Measurements from ENCODE around the gene NTRK1. TPM values are rescaled to one million over a fixed set of nuclear protein-coding genes. Genes with fewer than 3 reads are reported as not detected.

Gene NTRK1
- polyA plus RNA-seq, 1 experiment: not detected

- CTCF ChIA-PET: no interaction called here
- no peaks in the 10 kb centered on the region for H3K27me3 ChIP-seq (ENCODE audit: control insufficient read depth, insufficient read depth, low read length)
These were observed 45.7 kb downstream of the NTRK1 start for GRCh38 chr1:156906206-156906906.

GRCh38 chr1:156908541-156908940, 47.9 kb downstream of the NTRK1 start:
- Histone ChIP-seq H3K9me3 (ENCODE audit: control insufficient read depth, insufficient read depth, low read length) (peaks cover 9% of the 10 kb centered on the region), H3K4me3 (ENCODE audit: low read depth, low read length) (no peak overlapping the region), H3K27ac (ENCODE audit: low read depth, low read length) (no peak overlapping the region), H3K27me3 (ENCODE audit: control insufficient read depth, insufficient read depth, low read length) (no peaks in the 10 kb centered on the region)
- TF ChIP-seq, protein P1, sequence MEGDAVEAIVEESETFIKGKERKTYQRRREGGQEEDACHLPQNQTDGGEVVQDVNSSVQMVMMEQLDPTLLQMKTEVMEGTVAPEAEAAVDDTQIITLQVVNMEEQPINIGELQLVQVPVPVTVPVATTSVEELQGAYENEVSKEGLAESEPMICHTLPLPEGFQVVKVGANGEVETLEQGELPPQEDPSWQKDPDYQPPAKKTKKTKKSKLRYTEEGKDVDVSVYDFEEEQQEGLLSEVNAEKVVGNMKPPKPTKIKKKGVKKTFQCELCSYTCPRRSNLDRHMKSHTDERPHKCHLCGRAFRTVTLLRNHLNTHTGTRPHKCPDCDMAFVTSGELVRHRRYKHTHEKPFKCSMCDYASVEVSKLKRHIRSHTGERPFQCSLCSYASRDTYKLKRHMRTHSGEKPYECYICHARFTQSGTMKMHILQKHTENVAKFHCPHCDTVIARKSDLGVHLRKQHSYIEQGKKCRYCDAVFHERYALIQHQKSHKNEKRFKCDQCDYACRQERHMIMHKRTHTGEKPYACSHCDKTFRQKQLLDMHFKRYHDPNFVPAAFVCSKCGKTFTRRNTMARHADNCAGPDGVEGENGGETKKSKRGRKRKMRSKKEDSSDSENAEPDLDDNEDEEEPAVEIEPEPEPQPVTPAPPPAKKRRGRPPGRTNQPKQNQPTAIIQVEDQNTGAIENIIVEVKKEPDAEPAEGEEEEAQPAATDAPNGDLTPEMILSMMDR (IDR thresholded peaks at IDR 0.05; ENCODE audit: low read depth, low read length): no peak
- DNase-seq (ENCODE audit: low read depth, low spot score): no peak
- POLR2A ChIA-PET: no interaction called here
- CTCF ChIA-PET: interaction anchor here (0.7 to 1.3 kb wide), 3 partner anchors 8 to 29 kb away, joined by 3 to 6 read pairs (median 4); no protein-coding TSS in a partner anchor

More at GRCh38 chr1:156906206-156906906, 45.7 kb downstream of the NTRK1 start:
- H3K9me3 ChIP-seq (ENCODE audit: control insufficient read depth, insufficient read depth, low read length): peaks cover 9% of the 10 kb centered on the region
- no peak for DNase-seq (ENCODE audit: low read depth, low spot score)
- H3K4me3 ChIP-seq (ENCODE audit: low read depth, low read length): no peak overlapping the region
- TF ChIP-seq, protein P1 (IDR thresholded peaks at IDR 0.05; ENCODE audit: low read depth, low read length): no peak
- H3K27ac ChIP-seq (ENCODE audit: low read depth, low read length): no peak overlapping the region
- POLR2A ChIA-PET: no interaction called here

DNA sequence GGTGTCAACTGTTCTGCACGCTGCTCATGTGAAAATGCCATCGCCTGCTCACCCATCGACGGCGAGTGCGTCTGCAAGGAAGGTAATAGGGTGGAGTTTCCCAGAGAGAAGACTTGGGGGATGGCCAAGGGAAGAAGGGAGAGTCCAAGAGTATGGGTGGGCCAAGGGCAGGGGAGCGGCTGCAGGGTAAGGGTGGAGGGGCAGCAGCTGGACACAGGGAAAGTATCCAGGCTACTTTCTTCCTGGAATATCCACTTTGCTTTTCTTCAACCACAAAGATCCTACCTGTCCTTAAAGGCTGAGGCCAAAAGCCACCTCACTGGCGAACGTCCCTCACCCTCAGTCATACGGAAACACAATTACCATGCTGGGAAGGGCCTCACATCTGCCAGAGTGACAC, 48.3 kb downstream of the NTRK1 start:
- TF ChIP-seq, protein P1 (IDR thresholded peaks at IDR 0.05; ENCODE audit: low read depth, low read length): no peak
- Histone ChIP-seq H3K4me3 (ENCODE audit: low read depth, low read length) (no peak overlapping the region), H3K27ac (ENCODE audit: low read depth, low read length) (no peak overlapping the region), H3K9me3 (ENCODE audit: control insufficient read depth, insufficient read depth, low read length) (peaks cover 9% of the 10 kb centered on the region), H3K27me3 (ENCODE audit: control insufficient read depth, insufficient read depth, low read length) (no peaks in the 10 kb centered on the region)
- POLR2A ChIA-PET: no interaction called here
- CTCF ChIA-PET: interaction anchor here (0.8 to 1.3 kb wide), 3 partner anchors 9 to 19 kb away, joined by 3 to 4 read pairs (median 4); no protein-coding TSS in a partner anchor
- DNase-seq (ENCODE audit: low read depth, low spot score): no peak

- Histone ChIP-seq H3K27me3 (ENCODE audit: control insufficient read depth, insufficient read depth, low read length) (no peaks in the 10 kb centered on the region), H3K4me3 (ENCODE audit: low read depth, low read length) (no peak overlapping the region), H3K27ac (ENCODE audit: low read depth, low read length) (no peak overlapping the region), H3K9me3 (ENCODE audit: control insufficient read depth, insufficient read depth, low read length) (peaks cover 9% of the 10 kb centered on the region)
- POLR2A ChIA-PET: no interaction called here
- DNase-seq (ENCODE audit: low read depth, low spot score): no peak
- CTCF ChIA-PET: interaction anchor here (0.8 to 1.3 kb wide), 3 partner anchors 10 to 18 kb away, joined by 3 to 4 read pairs (median 3); no protein-coding TSS in a partner anchor
- TF ChIP-seq, protein P1 (IDR thresholded peaks at IDR 0.05; ENCODE audit: low read depth, low read length): no peak
These were observed 49.0 kb downstream of the NTRK1 start for GRCh38 chr1:156909671-156910070.

GRCh38 chr1:156910309-156910782, 49.7 kb downstream of the NTRK1 start:
- TF ChIP-seq, protein P1 (IDR thresholded peaks at IDR 0.05; ENCODE audit: low read depth, low read length): peak; percentile 68
- no peak for DNase-seq (ENCODE audit: low read depth, low spot score)
- CTCF ChIA-PET: interaction anchor here (0.6 to 2.1 kb wide), 11 partner anchors 9 to 207 kb away, joined by 3 to 9 read pairs (median 4); partner anchors contain the start of gene LRRC71
- H3K9me3 ChIP-seq (ENCODE audit: control insufficient read depth, insufficient read depth, low read length): peaks cover 9% of the 10 kb centered on the region
- no peak overlapping the region for H3K27ac ChIP-seq (ENCODE audit: low read depth, low read length)
- POLR2A ChIA-PET: no interaction called here
- H3K4me3 ChIP-seq (ENCODE audit: low read depth, low read length): no peak overlapping the region
- no peaks in the 10 kb centered on the region for H3K27me3 ChIP-seq (ENCODE audit: control insufficient read depth, insufficient read depth, low read length)
